ENCODE results near the gene PACS2. TPM values are rescaled to one million over a fixed set of nuclear protein-coding genes. Genes with fewer than 3 reads are reported as not detected.

PACS2 gene
- total RNA-seq, 1 donor from 2014 or later = 48.4 TPM

- no peak for DNase-seq (ENCODE audit: low read depth in 2 of 2)
Observed at GRCh38 chr14:105367116-105368031, 52.8 kb downstream of the PACS2 start.

DNA sequence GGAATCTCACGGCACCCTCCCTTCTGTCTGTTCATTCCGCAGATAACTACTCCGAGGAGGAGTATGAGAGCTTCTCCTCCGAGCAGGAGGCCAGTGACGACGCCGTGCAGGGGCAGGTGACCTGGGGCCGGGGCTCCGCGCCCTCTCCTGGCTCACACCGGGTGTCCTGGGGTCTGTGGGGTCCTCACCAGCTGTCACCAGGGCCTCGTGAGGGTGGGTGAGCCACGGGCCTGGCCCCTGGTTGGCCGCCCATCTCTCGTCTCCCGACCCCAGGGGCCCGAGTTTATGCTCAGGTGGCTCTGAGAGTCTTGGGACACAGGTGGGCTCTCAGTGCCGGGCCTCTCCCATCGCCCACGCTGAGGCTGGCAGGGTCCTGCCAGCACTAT lies 53.5 kb downstream of the PACS2 start:
- DNase-seq (ENCODE audit: low read depth in 2 of 2) = no peak

- DNase-seq (ENCODE audit: low read depth in 2 of 2) = no peak
Observed at GRCh38 chr14:105368426-105368825, 53.9 kb downstream of the PACS2 start.

DNA sequence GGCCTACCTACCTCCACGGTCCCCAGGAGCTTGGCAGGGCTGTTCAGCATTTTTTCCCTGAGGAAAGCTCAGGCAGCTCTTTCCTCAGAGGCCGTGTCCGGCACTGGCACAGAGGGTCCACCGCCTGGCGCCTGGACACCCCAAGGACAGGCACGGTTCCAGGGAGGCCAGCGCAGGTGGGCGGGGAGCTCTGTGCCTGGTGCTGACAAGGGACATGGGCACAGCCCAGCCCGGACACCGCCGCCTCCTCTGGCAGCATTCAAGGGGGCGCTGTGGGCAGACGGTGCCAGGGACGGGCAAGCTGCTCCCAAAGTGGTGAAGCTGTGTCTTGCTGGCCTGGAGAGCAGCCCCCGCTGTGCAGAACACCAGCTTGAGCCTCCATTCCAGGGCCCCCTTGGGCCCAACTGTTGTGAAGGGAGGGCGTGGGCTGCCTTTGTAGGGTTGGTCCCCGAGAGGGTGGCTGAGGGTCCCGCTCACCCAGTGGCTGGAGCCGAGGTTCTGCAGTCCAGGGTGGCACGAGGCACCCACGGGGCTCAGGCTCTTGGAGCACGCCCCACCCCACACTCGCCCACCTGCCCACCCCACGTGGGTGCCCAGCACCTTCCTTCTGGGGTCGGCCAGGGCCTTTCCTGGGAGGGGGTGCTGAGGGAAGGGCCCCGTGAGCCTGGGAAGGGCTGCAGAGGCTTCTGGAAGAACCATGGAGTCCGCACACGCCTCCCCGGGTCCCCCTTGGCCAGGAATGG lies 54.5 kb downstream of the PACS2 start:
- no peak for DNase-seq (ENCODE audit: low read depth in 2 of 2)

DNA sequence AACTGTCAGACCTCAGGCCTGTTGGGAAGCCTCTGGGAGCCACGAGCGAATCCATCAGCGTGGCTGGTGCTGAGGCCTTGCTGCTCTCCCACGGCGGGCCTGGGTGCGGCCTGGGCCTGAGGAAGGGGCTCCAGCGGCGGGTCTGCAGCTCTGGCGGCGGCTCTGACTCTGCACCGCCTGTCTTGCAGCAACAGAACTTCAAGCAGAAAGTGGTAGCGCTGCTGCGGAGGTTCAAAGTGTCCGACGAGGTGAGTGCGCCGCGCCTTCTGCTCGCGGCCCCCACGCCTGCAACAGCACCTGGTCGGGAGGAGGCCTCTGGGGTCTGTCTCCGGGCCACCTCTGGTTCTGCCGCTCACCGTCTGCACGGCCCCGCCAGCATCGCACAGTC lies 55.1 kb downstream of the PACS2 start:
- no peak for DNase-seq (ENCODE audit: low read depth in 2 of 2)

DNA sequence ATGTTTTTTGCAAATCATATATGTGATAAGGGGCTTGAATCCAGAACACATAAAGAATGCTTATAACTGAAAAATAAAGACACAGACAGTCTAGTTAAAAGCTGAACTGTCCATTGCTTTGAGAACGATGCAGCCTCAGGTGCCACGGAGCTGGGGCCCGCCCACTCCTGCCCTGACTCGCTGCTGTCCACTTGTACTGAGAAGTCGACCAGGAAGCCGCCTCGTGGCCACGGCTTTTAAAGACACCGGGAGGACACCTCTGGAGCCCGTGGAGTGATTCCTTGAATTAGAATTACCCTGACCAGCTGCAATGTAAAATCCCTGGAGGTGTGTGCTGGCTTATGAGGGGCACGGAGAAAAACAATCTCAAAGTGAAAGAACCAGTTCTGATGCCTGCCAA lies 59.8 kb downstream of the PACS2 start:
- DNase-seq (ENCODE audit: low read depth in 2 of 2) = no peak

- peak; percentile 45 to 83 for DNase-seq (ENCODE audit: low read depth in 2 of 2)
Observed at GRCh38 chr14:105375635-105376057, 61.1 kb downstream of the PACS2 start.

DNA sequence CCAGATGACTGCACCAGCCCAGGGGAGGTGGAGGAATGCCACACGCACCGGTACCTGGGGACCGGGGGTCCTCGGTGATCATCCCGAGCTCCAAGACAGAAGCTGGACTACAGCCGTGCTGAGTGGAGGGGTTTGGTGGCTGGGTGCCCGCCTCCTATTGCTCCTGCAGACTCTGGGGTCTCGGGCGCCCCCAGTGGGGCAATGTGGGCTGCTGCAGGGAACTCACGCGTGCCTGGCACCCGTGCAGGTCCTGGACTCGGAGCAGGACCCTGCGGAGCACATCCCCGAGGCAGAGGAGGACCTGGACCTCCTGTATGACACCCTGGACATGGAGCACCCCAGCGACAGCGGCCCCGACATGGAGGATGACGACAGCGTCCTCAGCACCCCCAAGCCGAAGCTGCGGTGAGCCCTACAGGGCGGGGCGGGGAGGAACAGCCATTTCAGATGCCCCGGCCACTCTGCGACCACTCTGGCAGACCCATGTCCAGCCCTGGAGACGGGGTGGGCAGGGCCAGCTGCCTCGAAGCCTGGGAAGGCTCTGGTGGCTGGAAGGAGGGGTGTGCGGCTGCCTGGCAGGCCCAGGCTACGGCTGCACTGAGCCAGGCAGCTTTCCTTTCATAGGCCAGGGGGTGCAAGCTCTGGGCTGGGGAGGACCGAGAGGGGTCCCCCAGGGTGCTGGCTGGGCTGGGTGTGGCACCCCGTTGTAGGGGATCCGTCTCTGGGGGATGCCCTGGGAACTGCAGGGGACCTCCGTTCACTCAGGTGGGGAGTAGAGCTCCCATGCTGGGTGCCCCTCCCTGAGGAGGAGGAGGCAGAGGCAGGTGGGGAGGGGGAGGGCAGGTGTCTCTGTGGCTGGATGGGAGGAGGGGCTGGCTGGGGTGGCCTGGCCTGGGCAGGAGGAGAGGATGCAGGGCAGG lies 62.2 kb downstream of the PACS2 start:
- DNase-seq (ENCODE audit: low read depth in 2 of 2) = no peak

DNA sequence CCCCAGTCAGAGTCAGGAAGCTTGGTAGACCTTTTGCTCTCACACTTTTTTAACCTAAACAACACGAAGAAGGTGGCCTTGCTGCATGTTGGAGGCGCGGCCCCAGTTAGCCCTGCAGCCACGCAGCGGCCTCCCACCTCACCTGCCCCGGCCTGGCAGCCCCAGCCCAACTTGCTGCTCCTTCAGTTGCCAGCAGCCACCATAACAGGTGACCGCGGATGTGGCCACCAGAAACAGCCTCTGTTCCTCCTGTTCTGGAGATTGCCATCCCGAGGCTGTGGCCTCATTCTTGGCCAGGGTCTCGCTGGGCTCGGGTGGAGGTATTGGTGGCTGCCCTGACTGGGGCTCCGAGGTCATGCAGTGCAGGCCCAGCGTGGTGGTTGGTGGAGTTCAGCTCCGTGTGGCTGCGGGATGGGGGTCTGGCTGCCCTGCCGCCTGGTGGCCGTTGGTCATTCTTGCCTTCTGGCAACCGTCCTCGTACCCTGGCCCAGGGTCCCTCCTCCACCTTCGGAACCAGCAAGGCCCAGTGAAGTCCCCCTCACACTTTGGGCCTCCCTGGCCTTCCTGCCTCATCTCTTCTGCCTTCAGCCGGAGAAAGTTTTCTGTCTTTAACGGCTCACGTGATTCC lies 63.1 kb downstream of the PACS2 start:
- no peak for DNase-seq (ENCODE audit: low read depth in 2 of 2)

DNA sequence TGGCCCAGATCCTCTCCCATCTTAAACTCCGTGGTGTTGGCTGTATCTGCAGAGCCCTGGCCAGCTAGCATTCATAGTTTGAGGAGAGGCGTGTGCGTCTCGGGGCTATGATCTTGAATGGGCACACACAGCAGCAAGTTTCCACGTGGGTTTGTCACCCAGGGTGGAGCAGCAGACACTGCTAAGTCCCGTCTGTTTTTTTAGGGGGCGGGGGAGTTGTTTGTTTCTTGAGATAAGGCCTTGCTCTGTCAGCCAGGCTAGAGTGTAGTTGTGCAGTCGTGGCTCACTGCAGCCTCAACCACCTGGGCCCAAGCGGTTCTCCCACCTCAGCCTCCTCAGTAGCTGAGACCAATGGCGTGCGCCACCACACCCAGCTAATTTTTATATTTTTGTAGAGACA lies 63.7 kb downstream of the PACS2 start:
- DNase-seq (ENCODE audit: low read depth in 2 of 2) = no peak

GRCh38 chr14:105378873-105379685 lies 64.5 kb downstream of the PACS2 start:
- DNase-seq (ENCODE audit: low read depth in 2 of 2) = no peak

- no peak for DNase-seq (ENCODE audit: low read depth in 2 of 2)
Observed at GRCh38 chr14:105379946-105380345, 65.4 kb downstream of the PACS2 start.

- no peak for DNase-seq (ENCODE audit: low read depth in 2 of 2)
Observed at GRCh38 chr14:105380756-105381155, 66.2 kb downstream of the PACS2 start.

DNA sequence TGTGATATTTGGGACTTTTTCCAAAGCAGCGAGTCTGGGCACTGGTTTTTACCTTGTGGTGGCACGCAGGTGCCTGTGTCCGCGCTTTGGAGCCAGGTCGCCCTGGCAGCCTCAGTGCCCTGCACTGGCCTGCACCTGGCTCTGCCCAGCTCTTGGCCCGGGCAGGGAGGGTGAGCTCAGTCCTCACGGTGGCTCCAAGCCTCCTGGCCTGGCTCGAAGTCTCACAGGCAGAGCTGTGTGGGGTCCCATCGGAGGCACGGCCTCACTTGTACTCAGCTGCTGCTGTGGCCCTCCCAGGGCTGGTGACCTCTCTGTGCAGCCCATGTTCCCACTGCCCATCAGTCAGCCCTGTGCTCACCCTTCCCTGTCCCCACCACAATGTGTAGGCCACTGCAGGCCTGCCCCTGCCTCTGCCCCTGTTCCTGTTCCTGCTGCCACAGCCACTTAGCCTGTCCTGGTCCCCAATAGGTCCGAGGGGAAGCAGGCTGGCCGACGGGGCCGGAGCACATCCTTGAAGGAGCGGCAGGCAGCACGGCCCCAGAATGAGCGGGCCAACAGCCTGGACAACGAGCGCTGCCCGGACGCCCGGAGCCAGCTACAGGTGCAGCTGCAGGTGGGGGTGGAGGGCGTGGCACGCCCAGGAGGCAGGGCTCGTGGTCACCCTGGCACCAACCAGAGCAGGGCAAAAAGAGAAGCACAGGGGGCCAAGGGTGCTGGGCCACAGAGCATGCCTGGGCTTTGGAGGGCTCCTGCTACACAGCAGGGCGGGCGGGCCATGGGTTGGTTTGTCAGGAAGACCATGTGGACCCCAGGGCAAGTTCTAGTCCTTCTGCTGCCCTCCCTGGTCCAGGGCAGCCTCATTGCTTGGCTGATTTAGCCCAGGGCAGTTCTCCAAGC lies 67.1 kb downstream of the PACS2 start:
- DNase-seq (ENCODE audit: low read depth in 2 of 2) = no peak

GRCh38 chr14:105382343-105383082 lies 68.0 kb downstream of the PACS2 start:
- no peak for DNase-seq (ENCODE audit: low read depth in 2 of 2)

DNA sequence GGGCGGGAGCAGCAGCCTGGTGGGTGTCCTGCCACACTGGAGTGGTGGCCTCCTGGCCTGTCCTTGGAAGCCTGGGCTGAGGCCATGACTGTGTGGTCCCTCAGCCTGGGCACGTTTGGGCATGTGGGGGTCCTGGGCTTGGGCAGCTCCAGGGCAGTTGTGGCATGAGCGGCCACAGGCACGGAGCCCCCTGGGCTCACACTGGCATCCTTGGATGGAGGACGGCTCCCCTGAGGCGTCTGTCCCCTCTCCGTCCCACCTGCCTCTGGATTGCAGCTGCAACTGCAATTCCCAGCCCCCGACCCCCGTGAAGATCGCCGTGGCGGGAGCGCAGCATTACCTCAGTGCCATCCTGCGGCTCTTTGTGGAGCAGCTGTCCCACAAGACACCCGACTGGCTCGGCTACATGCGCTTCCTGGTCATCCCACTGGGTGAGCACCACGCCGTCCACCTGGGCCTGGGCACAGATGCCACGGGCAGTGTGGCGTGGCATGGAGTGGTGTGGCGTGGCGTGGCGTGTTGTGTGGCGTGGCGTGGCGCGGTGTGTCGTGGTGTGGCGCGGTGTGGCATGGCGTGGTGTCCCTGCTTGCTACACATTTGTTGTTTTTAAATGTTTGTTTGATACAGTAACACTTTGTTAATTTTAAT lies 68.7 kb downstream of the PACS2 start:
- DNase-seq (ENCODE audit: low read depth in 2 of 2) = no peak

GRCh38 chr14:105384041-105384557 lies 69.6 kb downstream of the PACS2 start:
- no peak for DNase-seq (ENCODE audit: low read depth in 2 of 2)

Data from lung microvascular endothelial cell (primary cell).